K562 (cell line): Measurements from ENCODE around the gene PRCC. TPM values are rescaled to one million over a fixed set of nuclear protein-coding genes. Genes with fewer than 3 reads are reported as not detected.

ENCODE experiments used
- ARID2 ChIP-seq: fragments of 450-650 bp; IDR thresholded peaks from 2 replicates; pipeline ENCODE4 v1.6.1; 2017; ENCODE audit warnings: antibody characterized with exemption, mild to moderate bottlenecking
- CC2D1A ChIP-seq: fragments of 450-650 bp; IDR thresholded peaks from 2 replicates; pipeline ENCODE4 v1.6.1; 2017; ENCODE audit warnings: mild to moderate bottlenecking
- DEAF1 ChIP-seq: fragments of 450-650 bp; formaldehyde crosslinking; IDR thresholded peaks from 2 replicates; pipeline ENCODE4 v1.4.0; 2020; ENCODE audit warnings: mild to moderate bottlenecking, moderate library complexity
- HCFC1 ChIP-seq: IDR thresholded peaks from 2 replicates; pipeline ENCODE4 v1.6.1; 2012; ENCODE audit warnings: low read depth, low read length, improper control_type of control experiment
- MAZ ChIP-seq, 2 experiments: fragments of 450-650 bp in 1 of 2; sonication (generic) in 1 of 2; formaldehyde crosslinking; IDR thresholded peaks in 1 of 2; conservative IDR thresholded peaks in 1 of 2; 2 replicates each; pipeline versions ENCODE4 v1.4.0 to v1.5.0; 2020; ENCODE audit warnings: mild to moderate bottlenecking in 1 of 2, missing genetic modification reagents in 1 of 2
- MNT ChIP-seq, 2 experiments: fragments of 450-650 bp; conservative IDR thresholded peaks; 2 replicates each; pipeline ENCODE4 v1.6.1; 2017; ENCODE audit warnings: mild to moderate bottlenecking in 2 of 2, moderate library complexity in 2 of 2
- RCOR1 ChIP-seq, 2 experiments: IDR thresholded peaks; 2 replicates each; pipeline ENCODE4 v1.6.1; 2012; ENCODE audit warnings: low read depth in 2 of 2, low read length in 2 of 2, borderline replicate concordance in 1 of 2, improper control_type of control experiment in 1 of 2
- TAF1 ChIP-seq: IDR thresholded peaks from 2 replicates; pipeline ENCODE4 v1.6.1; 2011; ENCODE audit warnings: mild to moderate bottlenecking, low read length, moderate library complexity; ENCODE audit not compliant: insufficient read depth, control insufficient read depth, severe bottlenecking; ENCODE audit errors: extremely low read depth
- TEAD1 ChIP-seq, 2 experiments: fragments of 450-650 bp in 1 of 2; sonication (generic) in 1 of 2; formaldehyde crosslinking; IDR thresholded peaks; 2 replicates each; pipeline versions ENCODE4 v1.4.0 to v1.8.0; 2020 to 2022; ENCODE audit warnings: mild to moderate bottlenecking in 2 of 2, missing genetic modification reagents in 1 of 2
- ZNF263 ChIP-seq: sonication (generic); formaldehyde crosslinking; IDR thresholded peaks from 2 replicates; pipeline ENCODE4 v1.8.0; 2022; ENCODE audit warnings: mild to moderate bottlenecking, missing genetic modification reagents, borderline replicate concordance
- ZNF589 ChIP-seq: fragments of 200-800 bp; sonication (Bioruptor generic); IDR thresholded peaks from 2 replicates; pipeline ENCODE4 v1.6.1; 2016; ENCODE audit warnings: low read depth, missing genetic modification characterization, missing compliant biosample characterization
- polyA plus RNA-seq, 8 experiments: library from polyadenylated mRNA; depleted of rRNA in 4 of 8; stranded (reverse) in 5 of 8; unstranded in 3 of 8; fragments of >200 nt; fragmentation: Nextera tagmentation in 2 of 8; fragmentation: Illumina TruSeq in 1 of 8; extraction: Ambion mirVana in 2 of 8; extraction: Trizol in 1 of 8; gene quantifications; 2 replicates each; pipeline versions ENCODE4 v1.2.1 to v1.2.3, GENCODE V29; 2011 to 2014; ENCODE audit warnings: inconsistent platforms in 1 of 8, missing spikeins in 1 of 8
- total RNA-seq, 7 experiments: library from RNA; depleted of rRNA in 6 of 7; stranded (reverse); fragments of >200 nt in 6 of 7; fragmentation: Illumina TruSeq in 2 of 7; extraction: Trizol in 2 of 7; gene quantifications; 2 replicates each; pipeline versions ENCODE4 v1.2.1 to v1.2.3, GENCODE V29; 2011 to 2021; ENCODE audit warnings: low replicate concordance in 1 of 7
- TF ChIP-seq, protein P1 (sequence below): fragments of 450-650 bp; IDR thresholded peaks from 2 replicates; pipeline ENCODE4 v1.6.1; 2018; ENCODE audit not compliant: partially characterized antibody

PRCC gene
- total and polyA plus RNA-seq, 9 of the 15 experiments (the other 6 are each of a cell fraction or from before 2014, with no cell fraction given), result 23.9 to 201 (median 41.1) TPM

- TF ChIP-seq MNT (conservative IDR thresholded peaks at IDR 0.05) (peak; percentile 31 to 37; a peak in 2 of 4 replicates), RCOR1 (IDR thresholded peaks at IDR 0.05; ENCODE audit: borderline replicate concordance in 1 of 2, low read depth in 2 of 2, low read length in 2 of 2) (peak in 1 of 2 experiments; percentile 67; a peak in 1 of 4 replicates), HCFC1 (no peak), CC2D1A (peak; percentile 73), ZNF589 (CRISPR knock-in tag) (no peak), ZNF263 (peak; percentile 47; the same call in 1 of the 2 replicates), ARID2 (peak; percentile 75; the same call in 1 of the 2 replicates), MAZ (CRISPR knock-in tag; conservative IDR thresholded peaks at IDR 0.05 in 1 of 2, IDR thresholded peaks at IDR 0.05 in 1 of 2) (peak in 1 of 2 experiments; percentile 59; a peak in 3 of 4 replicates), TEAD1 (CRISPR knock-in tag; IDR thresholded peaks at IDR 0.05) (peak; percentile 8 to 26; a peak in 1 of 4 replicates), TAF1 (peak; percentile 13), DEAF1 (CRISPR knock-in tag) (peak; percentile 59)
- TF ChIP-seq, protein P1, sequence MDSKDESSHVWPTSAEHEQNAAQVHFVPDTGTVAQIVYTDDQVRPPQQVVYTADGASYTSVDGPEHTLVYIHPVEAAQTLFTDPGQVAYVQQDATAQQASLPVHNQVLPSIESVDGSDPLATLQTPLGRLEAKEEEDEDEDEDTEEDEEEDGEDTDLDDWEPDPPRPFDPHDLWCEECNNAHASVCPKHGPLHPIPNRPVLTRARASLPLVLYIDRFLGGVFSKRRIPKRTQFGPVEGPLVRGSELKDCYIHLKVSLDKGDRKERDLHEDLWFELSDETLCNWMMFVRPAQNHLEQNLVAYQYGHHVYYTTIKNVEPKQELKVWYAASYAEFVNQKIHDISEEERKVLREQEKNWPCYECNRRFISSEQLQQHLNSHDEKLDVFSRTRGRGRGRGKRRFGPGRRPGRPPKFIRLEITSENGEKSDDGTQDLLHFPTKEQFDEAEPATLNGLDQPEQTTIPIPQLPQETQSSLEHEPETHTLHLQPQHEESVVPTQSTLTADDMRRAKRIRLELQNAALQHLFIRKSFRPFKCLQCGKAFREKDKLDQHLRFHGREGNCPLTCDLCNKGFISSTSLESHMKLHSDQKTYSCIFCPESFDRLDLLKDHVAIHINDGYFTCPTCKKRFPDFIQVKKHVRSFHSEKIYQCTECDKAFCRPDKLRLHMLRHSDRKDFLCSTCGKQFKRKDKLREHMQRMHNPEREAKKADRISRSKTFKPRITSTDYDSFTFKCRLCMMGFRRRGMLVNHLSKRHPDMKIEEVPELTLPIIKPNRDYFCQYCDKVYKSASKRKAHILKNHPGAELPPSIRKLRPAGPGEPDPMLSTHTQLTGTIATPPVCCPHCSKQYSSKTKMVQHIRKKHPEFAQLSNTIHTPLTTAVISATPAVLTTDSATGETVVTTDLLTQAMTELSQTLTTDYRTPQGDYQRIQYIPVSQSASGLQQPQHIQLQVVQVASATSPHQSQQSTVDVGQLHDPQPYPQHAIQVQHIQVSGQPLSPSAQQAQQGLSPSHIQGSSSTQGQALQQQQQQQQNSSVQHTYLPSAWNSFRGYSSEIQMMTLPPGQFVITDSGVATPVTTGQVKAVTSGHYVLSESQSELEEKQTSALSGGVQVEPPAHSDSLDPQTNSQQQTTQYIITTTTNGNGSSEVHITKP, result peak; percentile 92
Observed at GRCh38 chr1:156726549-156727226, 40.6 kb upstream of the PRCC start (continued).
